K562 (cell line): ENCODE measurements around the gene GPRC5B. TPM values are rescaled to one million over a fixed set of nuclear protein-coding genes. Genes with fewer than 3 reads are reported as not detected.

Experiments
- ATAC-seq: fragments of 200-7000 bp; cut with Tn5 transposase; 3 replicates; pipeline ENCODE4 v1.9.1; 2020; ENCODE audit warnings: moderate library complexity
- BruUV-seq: library from RNA; stranded (reverse); fragments of 400-500 nt; replicated peaks from 2 replicates; lab custom pipeline; 2021; lab: Mats Ljungman, UMichigan
- CTCF ChIA-PET: fragments of 300-600 bp; formaldehyde crosslinking; extraction: SDS; loops from one replicate; lab custom pipeline; 2021; ENCODE audit warnings: low intra/inter-chr PET ratio; lab: Yijun Ruan, JAX
- POLR2A ChIA-PET: fragments of 300-600, 350-650 bp; sonication (Branson Sonifier 250); formaldehyde crosslinking; extraction: SDS; loops from one replicate; lab custom pipeline; 2021; ENCODE audit warnings: antibody characterized with exemption, inconsistent platforms; lab: Yijun Ruan, JAX
- DNase-seq, 4 experiments: peaks; one replicate each; pipeline versions ENCODE4 v3.0.0 to v3.0.0-alpha.2; 2011 to 2018; ENCODE audit warnings: low spot score in 3 of 4, mixed read lengths in 3 of 4; ENCODE audit errors: extremely low read depth in 1 of 4
- FAIRE-seq: peaks from 2 replicates; lab custom pipeline; 2011; peaks lifted over from hg19 to GRCh38; lab: Jason Lieb, UNC
- H2AFZ ChIP-seq: 2 replicates; pipeline ENCODE4 v1.6.0; 2011; ENCODE audit warnings: low read depth, low read length, control low read depth, inconsistent platforms
- H3K27ac ChIP-seq: fragments of 200-600 bp; 3 replicates; pipeline ENCODE4 v1.8.0; 2011; ENCODE audit warnings: low read depth, mild to moderate bottlenecking, control low read depth, inconsistent platforms, low read length, moderate library complexity, mixed read lengths; ENCODE audit errors: extremely low read depth
- H3K27me3 ChIP-seq, 2 experiments: fragments of 300-600 bp in 1 of 2; 2 replicates in 1 of 2; 3 replicates in 1 of 2; pipeline versions ENCODE4 v1.6.0 to v1.8.0; 2011; ENCODE audit warnings: inconsistent platforms in 2 of 2, low read length in 2 of 2, mild to moderate bottlenecking in 1 of 2, mixed read lengths in 1 of 2, moderate library complexity in 1 of 2; ENCODE audit not compliant: control insufficient read depth in 2 of 2, insufficient read depth in 2 of 2
- H3K36me3 ChIP-seq: fragments of 300-600 bp; 3 replicates; pipeline ENCODE4 v1.8.0; 2011; ENCODE audit warnings: mild to moderate bottlenecking, low read length, inconsistent platforms; ENCODE audit not compliant: control insufficient read depth, insufficient read depth
- H3K4me1 ChIP-seq, 2 experiments: fragments of 200-600 bp in 1 of 2; replicated peaks in 1 of 2; 2 replicates in 1 of 2; 3 replicates in 1 of 2; pipeline versions ENCODE4 v1.5.1 to v1.8.0; 2011; ENCODE audit warnings: inconsistent platforms in 2 of 2, low read length in 2 of 2, mild to moderate bottlenecking in 1 of 2, mixed read lengths in 1 of 2, moderate library complexity in 1 of 2; ENCODE audit not compliant: control insufficient read depth in 2 of 2, insufficient read depth in 2 of 2
- H3K4me2 ChIP-seq: 2 replicates; pipeline ENCODE4 v1.6.1; 2011; ENCODE audit warnings: low read length, control low read depth, inconsistent platforms, mixed read lengths; ENCODE audit not compliant: insufficient read depth
- H3K4me3 ChIP-seq: fragments of 200-600 bp; sonication (generic), shearing (Covaris generic); 2 replicates; pipeline ENCODE4 v1.5.1; 2016; ENCODE audit warnings: control low read depth, inconsistent platforms
- H3K79me2 ChIP-seq: fragments of 200-600 bp; 3 replicates; pipeline ENCODE4 v1.8.0; 2011; ENCODE audit warnings: low read length, inconsistent platforms; ENCODE audit not compliant: control insufficient read depth, insufficient read depth
- H3K9ac ChIP-seq, 2 experiments: 2 replicates each; pipeline versions ENCODE4 v1.6.0 to v1.6.1; 2011; ENCODE audit warnings: low read depth in 2 of 2, low read length in 2 of 2, control low read depth in 1 of 2, inconsistent platforms in 1 of 2, mild to moderate bottlenecking in 1 of 2, mixed read lengths in 1 of 2; ENCODE audit not compliant: insufficient read depth in 1 of 2
- H3K9me1 ChIP-seq: one replicate; pipeline ENCODE4 v1.6.0; 2011; ENCODE audit warnings: inconsistent platforms, mild to moderate bottlenecking, low read length, moderate library complexity; ENCODE audit not compliant: control insufficient read depth, insufficient read depth
- H3K9me3 ChIP-seq: replicated peaks from 2 replicates; pipeline ENCODE4 v1.5.1; 2011; ENCODE audit warnings: low read depth, low read length, inconsistent platforms; ENCODE audit not compliant: control insufficient read depth, insufficient read depth
- H4K20me1 ChIP-seq: replicated peaks from 2 replicates; pipeline ENCODE4 v1.6.1; 2011; ENCODE audit warnings: low read length, inconsistent platforms, mixed read lengths; ENCODE audit not compliant: control insufficient read depth, insufficient read depth
- FOXJ3 ChIP-seq: sonication (generic); formaldehyde crosslinking; IDR thresholded peaks from 2 replicates; pipeline ENCODE4 v1.4.0; 2020; ENCODE audit warnings: mild to moderate bottlenecking, missing genetic modification reagents
- MXI1 ChIP-seq: IDR thresholded peaks from 2 replicates; pipeline ENCODE4 v1.6.1; 2011; ENCODE audit warnings: low read depth, mild to moderate bottlenecking, improper control_type of control experiment, low read length
- NFE2 ChIP-seq: IDR thresholded peaks from 2 replicates; pipeline ENCODE4 v1.6.1; 2014; ENCODE audit warnings: antibody characterized with exemption, low read depth
- NR2C2 ChIP-seq, 2 experiments: fragments of 200-800 bp in 1 of 2; sonication (Bioruptor generic) in 1 of 2; sonication (generic) in 1 of 2; formaldehyde crosslinking in 1 of 2; IDR thresholded peaks; 2 replicates each; pipeline versions ENCODE4 v1.6.1 to v1.8.0; 2016 to 2022; ENCODE audit warnings: mild to moderate bottlenecking in 1 of 2, missing compliant biosample characterization in 1 of 2, missing genetic modification characterization in 1 of 2, missing genetic modification reagents in 1 of 2
- PTRF ChIP-seq: fragments of 450-650 bp; IDR thresholded peaks from 2 replicates; pipeline ENCODE4 v1.6.1; 2016; ENCODE audit warnings: mild to moderate bottlenecking, missing genetic modification characterization, missing compliant biosample characterization
- SIN3A ChIP-seq, 2 experiments: fragments of 150-350 bp in 1 of 2; IDR thresholded peaks; 2 replicates each; pipeline ENCODE4 v1.6.1; 2011 to 2016; ENCODE audit warnings: borderline replicate concordance in 2 of 2, low read depth in 2 of 2, low read length in 2 of 2, mild to moderate bottlenecking in 2 of 2, moderate library complexity in 2 of 2; ENCODE audit not compliant: control insufficient read depth in 1 of 2
- ZFP36 ChIP-seq: fragments of 150-350 bp; IDR thresholded peaks from 2 replicates; pipeline ENCODE4 v1.6.1; 2018; ENCODE audit warnings: low read length, low read depth; ENCODE audit not compliant: partially characterized antibody
- ZNF263 ChIP-seq: sonication (generic); formaldehyde crosslinking; IDR thresholded peaks from 2 replicates; pipeline ENCODE4 v1.8.0; 2022; ENCODE audit warnings: mild to moderate bottlenecking, missing genetic modification reagents, borderline replicate concordance
- WGBS: fragments of 100-300 bp; shearing (Covaris generic); methylation state at CpG from one replicate; pipeline ENCODE4 v1.1.6; 2016; ENCODE audit warnings: low coverage, mixed read lengths; ENCODE audit not compliant: insufficient coverage; ENCODE audit errors: missing lambda C conversion rate; 5-methylcytosine and 5-hydroxymethylcytosine counted together
- in situ Hi-C: fragments of 300-500 bp; cut with MboI; formaldehyde crosslinking; loops from 4 replicates; pipeline ENCODE4 v1.15.0; 2018; ENCODE audit warnings: inconsistent platforms, mixed read lengths
- intact Hi-C: fragments of 100-400 bp; cut with micrococcal nuclease; formaldehyde crosslinking; loops from 2 replicates; pipeline ENCODE4 v1.14.2; 2022
- polyA plus RNA-seq, 8 experiments: library from polyadenylated mRNA; depleted of rRNA in 4 of 8; stranded (reverse) in 5 of 8; unstranded in 3 of 8; fragments of >200 nt; fragmentation: Nextera tagmentation in 2 of 8; fragmentation: Illumina TruSeq in 1 of 8; extraction: Ambion mirVana in 2 of 8; extraction: Trizol in 1 of 8; gene quantifications; 2 replicates each; pipeline versions ENCODE4 v1.2.1 to v1.2.3, GENCODE V29; 2011 to 2014; ENCODE audit warnings: inconsistent platforms in 1 of 8, missing spikeins in 1 of 8
- total RNA-seq, 7 experiments: library from RNA; depleted of rRNA in 6 of 7; stranded (reverse); fragments of >200 nt in 6 of 7; fragmentation: Illumina TruSeq in 2 of 7; extraction: Trizol in 2 of 7; gene quantifications; 2 replicates each; pipeline versions ENCODE4 v1.2.1 to v1.2.3, GENCODE V29; 2011 to 2021; ENCODE audit warnings: low replicate concordance in 1 of 7
- TF ChIP-seq, protein P1 (sequence below), 3 experiments: fragments of 200-800 bp in 1 of 3; fragments of 250-450 bp in 1 of 3; fragments of 450-650 bp in 1 of 3; sonication (Bioruptor Pico) in 1 of 3; sonication (Bioruptor generic) in 1 of 3; formaldehyde crosslinking in 1 of 3; IDR thresholded peaks; 2 replicates each; pipeline versions ENCODE4 v1.6.1 to v1.8.0; 2016 to 2022; ENCODE audit warnings: mild to moderate bottlenecking in 2 of 3, missing genetic modification characterization in 2 of 3, missing compliant biosample characterization in 1 of 3, moderate library complexity in 1 of 3
- TF ChIP-seq, protein P2 (sequence below): fragments of 450-650 bp; IDR thresholded peaks from 2 replicates; pipeline ENCODE4 v1.6.1; 2016; ENCODE audit warnings: mild to moderate bottlenecking
- TF ChIP-seq, protein P3 (sequence below): fragments of 250-450 bp; sonication (Bioruptor Pico); IDR thresholded peaks from 2 replicates; pipeline ENCODE4 v1.5.0; 2021

Gene GPRC5B
- total and polyA plus RNA-seq, 9 of the 15 experiments (the other 6 are each of a cell fraction or from before 2014, with no cell fraction given): 0.65 to 5.5 (median 1.3) TPM

DNA sequence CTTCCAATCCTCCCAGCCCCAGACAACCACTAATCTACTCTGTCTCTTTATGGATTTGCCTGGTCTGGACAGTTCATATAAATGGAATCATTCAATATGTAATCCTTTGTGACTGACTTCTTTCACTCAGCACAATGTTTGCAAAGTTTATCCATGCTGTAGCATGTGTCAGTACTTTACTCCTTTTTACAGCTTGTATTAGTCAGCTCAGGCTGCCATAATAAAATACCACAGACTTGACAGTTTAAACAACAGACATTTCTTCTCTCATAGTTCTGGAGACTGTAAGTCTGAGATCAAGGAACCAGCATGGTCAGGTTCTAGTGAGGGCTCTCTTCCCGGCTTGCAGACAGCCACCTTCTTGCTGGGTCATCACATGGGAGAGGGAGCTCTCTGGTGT lies 41.3 kb downstream of the GPRC5B start (continued):
- TF ChIP-seq ZFP36 (no peak), ZNF263 (CRISPR knock-in tag) (no peak), NFE2 (no peak), NR2C2 (CRISPR knock-in tag; IDR thresholded peaks at IDR 0.05) (no peak), NR2C2 (tag; IDR thresholded peaks at IDR 0.05) (no peak), FOXJ3 (CRISPR knock-in tag) (no peak)

DNA sequence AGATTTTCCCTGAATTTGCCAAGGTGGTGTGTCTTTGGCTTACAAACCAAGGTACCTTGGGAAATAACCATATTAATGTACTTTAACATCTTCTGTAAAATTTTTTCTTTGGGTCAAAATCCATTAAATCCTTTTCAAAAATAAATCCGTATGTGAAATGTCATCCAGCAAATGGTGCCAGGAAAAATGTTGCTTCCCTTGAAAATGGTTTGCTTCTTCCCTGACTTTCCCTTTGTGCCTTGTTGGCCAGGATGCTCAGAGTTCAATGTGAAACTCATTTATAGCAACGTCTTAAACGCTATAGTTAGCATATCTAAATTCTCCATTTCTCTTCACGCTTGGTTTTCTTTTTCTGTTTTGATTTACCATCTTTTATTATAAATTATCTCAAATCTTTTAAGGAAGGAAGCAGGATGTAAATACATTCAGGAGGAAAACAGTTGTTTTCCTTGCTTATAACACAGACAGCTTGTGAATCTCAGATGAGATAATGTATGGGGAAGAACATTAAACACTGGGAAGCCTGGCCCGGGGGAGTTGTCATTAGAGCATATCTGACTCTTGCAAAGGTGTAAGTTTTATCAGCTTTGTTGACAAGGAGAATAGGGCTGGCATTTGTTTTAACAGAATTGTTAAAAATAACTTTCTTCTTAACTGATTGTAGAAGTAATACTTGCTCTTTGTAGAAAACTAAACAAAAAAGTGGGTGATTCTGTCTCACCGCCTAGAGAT lies 42.1 kb downstream of the GPRC5B start:
- intact Hi-C loops: no loop called here
- H4K20me1 ChIP-seq: no peaks in the 10 kb centered on the region
- peak; percentile 79 for ATAC-seq
- H3K4me1 ChIP-seq: peaks cover 4 to 28% of the 10 kb centered on the region in 2 experiments; a peak in 4 of 5 replicates
- BruUV-seq: no TSS peak
- FAIRE-seq: no peak
- no peaks in the 10 kb centered on the region for H3K79me2 ChIP-seq
- DNase-seq: peak in 2 of 4 experiments; percentile 47 to 70
- H3K27me3 ChIP-seq: no peaks in the 10 kb centered on the region
- CTCF ChIA-PET: no interaction called here
- no peak overlapping the region for H3K27ac ChIP-seq
- H3K4me2 ChIP-seq: no peak overlapping the region; the same call in 1 of the 2 replicates
- H2AFZ ChIP-seq: no peak overlapping the region
- under 1% methylated on average over 6 of the region's 6 CpGs for WGBS
- no peak overlapping the region for H3K9ac ChIP-seq
- in situ Hi-C loops: no loop called here
- H3K9me1 ChIP-seq: no peaks in the 10 kb centered on the region
- no peak overlapping the region for H3K4me3 ChIP-seq
- POLR2A ChIA-PET: interaction anchor here (0.7 to 0.9 kb wide), 2 partner anchors 28 to 259 kb away, joined by 3 to 4 read pairs; no protein-coding TSS in a partner anchor
- H3K36me3 ChIP-seq: no peaks in the 10 kb centered on the region
- no peaks in the 10 kb centered on the region for H3K9me3 ChIP-seq
- TF ChIP-seq MXI1: no peak
- no peak for TF ChIP-seq SIN3A (IDR thresholded peaks at IDR 0.05; ENCODE audit: borderline replicate concordance in 2 of 2, control insufficient read depth in 1 of 2, low read depth in 2 of 2, low read length in 2 of 2)
- TF ChIP-seq, protein P1, sequence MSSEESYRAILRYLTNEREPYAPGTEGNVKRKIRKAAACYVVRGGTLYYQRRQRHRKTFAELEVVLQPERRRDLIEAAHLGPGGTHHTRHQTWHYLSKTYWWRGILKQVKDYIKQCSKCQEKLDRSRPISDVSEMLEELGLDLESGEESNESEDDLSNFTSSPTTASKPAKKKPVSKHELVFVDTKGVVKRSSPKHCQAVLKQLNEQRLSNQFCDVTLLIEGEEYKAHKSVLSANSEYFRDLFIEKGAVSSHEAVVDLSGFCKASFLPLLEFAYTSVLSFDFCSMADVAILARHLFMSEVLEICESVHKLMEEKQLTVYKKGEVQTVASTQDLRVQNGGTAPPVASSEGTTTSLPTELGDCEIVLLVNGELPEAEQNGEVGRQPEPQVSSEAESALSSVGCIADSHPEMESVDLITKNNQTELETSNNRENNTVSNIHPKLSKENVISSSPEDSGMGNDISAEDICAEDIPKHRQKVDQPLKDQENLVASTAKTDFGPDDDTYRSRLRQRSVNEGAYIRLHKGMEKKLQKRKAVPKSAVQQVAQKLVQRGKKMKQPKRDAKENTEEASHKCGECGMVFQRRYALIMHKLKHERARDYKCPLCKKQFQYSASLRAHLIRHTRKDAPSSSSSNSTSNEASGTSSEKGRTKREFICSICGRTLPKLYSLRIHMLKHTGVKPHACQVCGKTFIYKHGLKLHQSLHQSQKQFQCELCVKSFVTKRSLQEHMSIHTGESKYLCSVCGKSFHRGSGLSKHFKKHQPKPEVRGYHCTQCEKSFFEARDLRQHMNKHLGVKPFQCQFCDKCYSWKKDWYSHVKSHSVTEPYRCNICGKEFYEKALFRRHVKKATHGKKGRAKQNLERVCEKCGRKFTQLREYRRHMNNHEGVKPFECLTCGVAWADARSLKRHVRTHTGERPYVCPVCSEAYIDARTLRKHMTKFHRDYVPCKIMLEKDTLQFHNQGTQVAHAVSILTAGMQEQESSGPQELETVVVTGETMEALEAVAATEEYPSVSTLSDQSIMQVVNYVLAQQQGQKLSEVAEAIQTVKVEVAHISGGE (CRISPR knock-in tag; IDR thresholded peaks at IDR 0.05): peak in 1 of 3 experiments; percentile 24; a peak in 1 of 6 replicates
- TF ChIP-seq PTRF (tag): no peak
- TF ChIP-seq, protein P2, sequence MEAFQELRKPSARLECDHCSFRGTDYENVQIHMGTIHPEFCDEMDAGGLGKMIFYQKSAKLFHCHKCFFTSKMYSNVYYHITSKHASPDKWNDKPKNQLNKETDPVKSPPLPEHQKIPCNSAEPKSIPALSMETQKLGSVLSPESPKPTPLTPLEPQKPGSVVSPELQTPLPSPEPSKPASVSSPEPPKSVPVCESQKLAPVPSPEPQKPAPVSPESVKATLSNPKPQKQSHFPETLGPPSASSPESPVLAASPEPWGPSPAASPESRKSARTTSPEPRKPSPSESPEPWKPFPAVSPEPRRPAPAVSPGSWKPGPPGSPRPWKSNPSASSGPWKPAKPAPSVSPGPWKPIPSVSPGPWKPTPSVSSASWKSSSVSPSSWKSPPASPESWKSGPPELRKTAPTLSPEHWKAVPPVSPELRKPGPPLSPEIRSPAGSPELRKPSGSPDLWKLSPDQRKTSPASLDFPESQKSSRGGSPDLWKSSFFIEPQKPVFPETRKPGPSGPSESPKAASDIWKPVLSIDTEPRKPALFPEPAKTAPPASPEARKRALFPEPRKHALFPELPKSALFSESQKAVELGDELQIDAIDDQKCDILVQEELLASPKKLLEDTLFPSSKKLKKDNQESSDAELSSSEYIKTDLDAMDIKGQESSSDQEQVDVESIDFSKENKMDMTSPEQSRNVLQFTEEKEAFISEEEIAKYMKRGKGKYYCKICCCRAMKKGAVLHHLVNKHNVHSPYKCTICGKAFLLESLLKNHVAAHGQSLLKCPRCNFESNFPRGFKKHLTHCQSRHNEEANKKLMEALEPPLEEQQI: no peak
- TF ChIP-seq, protein P3, sequence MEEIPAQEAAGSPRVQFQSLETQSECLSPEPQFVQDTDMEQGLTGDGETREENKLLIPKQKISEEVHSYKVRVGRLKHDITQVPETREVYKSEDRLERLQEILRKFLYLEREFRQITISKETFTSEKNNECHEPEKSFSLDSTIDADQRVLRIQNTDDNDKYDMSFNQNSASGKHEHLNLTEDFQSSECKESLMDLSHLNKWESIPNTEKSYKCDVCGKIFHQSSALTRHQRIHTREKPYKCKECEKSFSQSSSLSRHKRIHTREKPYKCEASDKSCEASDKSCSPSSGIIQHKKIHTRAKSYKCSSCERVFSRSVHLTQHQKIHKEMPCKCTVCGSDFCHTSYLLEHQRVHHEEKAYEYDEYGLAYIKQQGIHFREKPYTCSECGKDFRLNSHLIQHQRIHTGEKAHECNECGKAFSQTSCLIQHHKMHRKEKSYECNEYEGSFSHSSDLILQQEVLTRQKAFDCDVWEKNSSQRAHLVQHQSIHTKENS (CRISPR knock-in tag): no peak
